HG02798 (cell line): Measurements from ENCODE around the gene GFRA1.

Experiments
- ATAC-seq: cut with Tn5 transposase; IDR thresholded peaks from one replicate; pipeline ENCODE4 v1.9.1; 2021; ENCODE audit warnings: mild to moderate bottlenecking; ENCODE audit not compliant: unreplicated experiment, poor library complexity

GFRA1 gene

DNA sequence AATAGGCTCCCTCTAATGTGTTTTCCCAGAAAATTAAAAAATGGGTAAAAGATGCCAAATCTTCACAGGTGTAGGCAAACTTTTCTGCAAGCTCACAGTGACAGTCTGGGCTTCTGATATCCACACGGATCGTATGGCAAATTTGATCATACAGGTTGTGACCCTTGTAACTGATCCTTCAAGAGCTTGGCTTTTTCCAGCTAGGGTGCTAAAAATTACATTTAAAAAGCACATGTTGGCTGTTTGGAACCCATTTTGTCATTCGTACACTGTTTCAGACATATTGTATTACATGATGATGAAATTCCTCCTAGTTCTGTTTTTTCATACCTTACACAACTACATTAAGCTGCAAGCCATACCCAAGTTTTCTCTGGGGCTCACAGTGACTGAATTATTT is 138.7 kb downstream of the GFRA1 start:
- no peak for ATAC-seq

- ATAC-seq = no peak
These were observed 139.4 kb downstream of the GFRA1 start for GRCh38 chr10:116133634-116134033.

- no peak for ATAC-seq
These were observed 140.1 kb downstream of the GFRA1 start for GRCh38 chr10:116132780-116133399.

DNA sequence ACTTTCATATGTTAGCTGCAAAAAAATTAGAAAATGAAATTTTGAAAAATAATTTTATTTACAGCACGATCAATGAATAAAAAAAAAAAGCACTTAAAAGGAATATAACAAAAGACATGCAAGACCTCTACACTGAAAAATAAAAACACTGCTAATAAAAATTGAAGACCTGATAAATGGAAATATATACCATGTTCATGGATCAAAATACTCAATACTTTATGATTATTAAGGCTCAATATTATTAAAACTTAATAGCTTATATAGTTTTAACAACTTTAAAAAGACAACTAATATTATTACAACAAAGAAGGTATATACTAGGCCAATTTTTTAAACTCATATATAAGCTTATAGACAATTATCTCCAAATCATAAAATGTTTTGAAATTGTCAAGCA is 143.0 kb downstream of the GFRA1 start:
- ATAC-seq = no peak

DNA sequence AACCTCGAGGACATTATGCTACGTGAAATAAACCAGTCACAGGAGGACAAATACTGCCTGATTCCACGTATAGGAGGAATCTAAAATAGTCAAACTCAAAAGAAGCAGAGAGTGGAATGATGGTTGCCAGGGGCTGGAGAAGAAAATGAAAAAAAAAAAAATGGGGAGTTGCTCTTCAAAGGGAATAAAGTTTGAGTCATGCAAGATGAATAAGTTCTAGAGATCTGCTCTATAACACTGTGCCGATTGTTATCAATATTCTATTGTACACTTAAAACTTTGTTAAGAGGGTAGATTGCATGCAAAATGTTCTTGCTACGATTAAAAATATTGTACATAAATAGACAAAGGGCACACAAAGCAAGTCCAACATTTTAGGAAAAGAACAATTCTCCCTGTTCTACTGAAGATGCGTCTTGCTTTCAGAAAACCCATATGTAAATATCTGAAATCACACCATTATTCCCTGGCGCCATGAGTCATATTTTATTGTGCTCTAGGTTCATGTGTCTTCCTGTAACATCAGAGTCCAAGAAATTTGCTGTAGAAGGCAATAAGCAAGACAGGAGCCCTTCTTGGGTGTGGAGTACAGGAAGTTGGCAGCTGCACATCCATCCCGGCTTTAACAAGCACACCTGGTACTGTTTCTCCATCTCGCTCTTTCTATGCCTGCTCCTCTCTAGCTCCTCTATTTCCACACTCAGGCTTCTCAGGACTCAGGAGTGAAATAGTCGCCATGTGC is 145.9 kb downstream of the GFRA1 start:
- no peak for ATAC-seq

DNA sequence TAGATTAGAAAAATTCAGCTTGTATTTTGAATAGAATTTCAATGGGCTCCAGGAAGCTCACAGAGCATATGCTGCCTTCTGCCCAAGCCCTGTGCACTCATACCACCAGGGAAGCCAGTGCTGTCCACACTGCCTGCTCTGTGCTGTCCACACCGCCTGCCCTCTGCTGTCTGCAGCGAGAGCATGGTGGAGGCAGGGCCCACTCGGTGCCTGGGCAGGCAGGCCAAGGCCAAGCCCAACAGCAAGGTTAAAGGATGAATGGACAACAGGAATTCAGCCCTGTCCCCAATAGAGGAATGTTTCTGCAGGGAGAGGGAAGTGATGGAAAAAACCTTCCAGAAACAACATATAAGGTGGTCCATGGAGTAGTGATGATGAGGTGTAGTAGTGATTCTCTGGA is 146.8 kb downstream of the GFRA1 start:
- no peak for ATAC-seq

- no peak for ATAC-seq
These were observed 147.8 kb downstream of the GFRA1 start for GRCh38 chr10:116125180-116125579.

- no peak for ATAC-seq
These were observed 148.2 kb downstream of the GFRA1 start for GRCh38 chr10:116124777-116125176.

GRCh38 chr10:116122664-116123063 is 150.3 kb downstream of the GFRA1 start:
- no peak for ATAC-seq

GRCh38 chr10:116121640-116122525 is 151.1 kb downstream of the GFRA1 start:
- no peak for ATAC-seq

GRCh38 chr10:116120688-116121455 is 152.1 kb downstream of the GFRA1 start:
- no peak for ATAC-seq

- ATAC-seq = no peak
These were observed 154.2 kb downstream of the GFRA1 start for GRCh38 chr10:116118847-116119246.

DNA sequence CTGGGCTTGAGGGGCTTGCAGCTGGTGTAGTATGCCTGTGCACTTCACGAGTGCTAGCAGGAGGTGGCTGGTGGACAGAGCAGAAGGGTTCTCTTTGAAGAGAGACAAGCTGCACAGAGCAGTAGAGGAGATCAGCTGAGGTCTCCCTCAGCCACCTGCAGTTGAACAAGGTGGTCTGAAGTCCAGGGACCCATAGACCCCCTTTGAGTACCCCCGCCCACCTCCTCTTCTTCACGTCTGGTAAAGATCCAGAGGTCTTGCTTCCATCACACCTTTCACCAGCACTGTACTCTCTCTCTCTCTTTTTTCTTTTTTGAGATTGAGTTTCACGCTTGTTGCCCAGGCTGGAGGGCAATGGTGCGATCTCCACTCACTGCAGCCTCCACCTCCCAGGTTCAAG is 157.2 kb downstream of the GFRA1 start:
- no peak for ATAC-seq

GRCh38 chr10:116115036-116115641 is 157.9 kb downstream of the GFRA1 start:
- ATAC-seq = no peak

DNA sequence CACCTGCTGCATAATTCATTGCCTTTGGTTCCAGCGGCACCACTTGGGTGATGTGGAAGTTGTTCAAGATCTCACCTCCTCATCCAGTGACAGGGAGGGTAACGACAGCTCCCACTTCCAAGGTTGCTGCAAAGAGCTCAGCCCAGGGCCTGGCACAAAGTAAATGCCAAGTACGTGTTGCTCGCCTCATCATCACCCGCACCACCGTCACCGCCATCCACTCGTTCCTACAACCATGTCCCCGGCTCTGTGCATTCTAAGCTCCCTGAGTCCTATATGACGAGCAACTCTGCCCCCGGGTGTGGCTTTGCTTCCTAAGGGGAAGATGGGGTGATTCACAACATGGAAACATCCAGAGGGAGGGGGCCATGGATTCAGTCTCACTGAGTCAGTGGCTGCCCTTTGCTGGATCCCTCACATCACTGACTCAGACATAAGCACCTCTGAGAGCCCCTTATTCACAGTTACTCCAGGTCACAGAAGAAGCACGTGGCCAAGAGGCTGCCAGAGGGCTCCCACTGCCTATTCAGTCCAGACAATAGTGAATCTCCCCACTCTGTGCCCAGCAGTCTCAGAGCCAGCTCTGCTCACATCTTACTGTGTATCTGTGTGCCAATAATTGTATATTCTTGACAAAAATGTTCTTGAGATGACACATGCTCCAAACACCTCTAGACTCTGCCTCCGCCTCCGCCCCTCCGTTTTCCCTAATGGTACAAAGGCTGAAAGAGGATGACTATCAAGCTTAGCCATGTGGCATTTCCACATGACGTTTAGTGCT is 159.1 kb downstream of the GFRA1 start:
- no peak for ATAC-seq

DNA sequence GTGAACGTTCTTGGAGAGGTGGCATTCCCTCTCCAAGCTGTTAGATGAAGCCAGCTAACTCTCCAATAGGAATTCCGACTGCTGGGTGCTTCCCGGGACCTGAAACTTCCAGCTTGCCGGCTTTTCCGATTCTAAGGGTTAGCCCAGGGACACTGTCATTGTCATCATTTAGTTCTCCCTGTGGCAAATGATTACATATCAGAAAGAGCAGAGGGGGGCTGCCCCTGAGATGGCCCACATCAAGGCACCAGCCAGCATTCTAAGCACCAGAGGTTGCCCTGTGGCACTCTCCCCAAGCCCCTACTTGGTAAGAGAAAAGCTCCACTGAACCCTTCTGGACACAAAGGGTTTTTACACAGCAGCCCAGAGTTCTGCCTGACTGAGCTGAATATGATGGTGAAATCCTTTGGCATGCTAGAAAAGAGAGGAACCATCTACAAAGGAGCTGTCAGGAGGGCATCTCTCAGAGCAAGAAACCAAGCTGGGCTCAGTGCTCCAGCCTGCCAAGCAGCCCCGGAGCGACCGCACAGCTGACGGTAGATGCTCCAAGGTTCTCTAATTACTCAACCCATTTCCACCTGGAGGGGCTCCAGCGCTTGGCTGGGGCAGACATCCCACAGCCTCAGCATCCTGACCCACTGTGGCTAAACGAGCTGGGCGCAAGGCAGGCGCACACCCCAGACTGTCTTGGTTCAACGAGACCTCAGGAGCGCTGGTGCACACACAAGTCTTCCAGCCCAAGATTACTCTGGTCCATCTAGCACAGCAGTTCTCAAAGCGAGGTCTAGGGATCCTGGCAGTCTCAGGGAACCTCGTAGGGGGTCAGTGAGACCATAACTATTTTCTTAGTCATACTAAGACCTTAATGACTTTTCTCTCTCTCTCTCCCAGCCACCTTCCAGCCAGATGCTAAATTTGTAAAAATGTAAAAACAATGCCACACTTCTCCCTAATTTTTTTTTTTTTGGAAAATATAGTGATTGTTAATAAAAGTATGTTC is 160.5 kb downstream of the GFRA1 start:
- ATAC-seq = no peak

- ATAC-seq = no peak
These were observed 161.4 kb downstream of the GFRA1 start for GRCh38 chr10:116111483-116112095.

GRCh38 chr10:116110736-116111135 is 162.3 kb downstream of the GFRA1 start:
- ATAC-seq = no peak
